Measurements from ENCODE around the gene PGBD4.
"Not testable (repeated sequence)": the region's sequence is repeated elsewhere in the genome, so short reads cannot be mapped to it uniquely, and the experiment has no call there.

The PGBD4 gene

GRCh38 chr15:34114739-34115138, 12.9 kb downstream of the PGBD4 start:
- DNase-seq = no peak

GRCh38 chr15:34116620-34117019, 14.7 kb downstream of the PGBD4 start:
- no peak for DNase-seq

- DNase-seq = no peak
Observed at GRCh38 chr15:34119291-34119690, 17.4 kb downstream of the PGBD4 start.

- DNase-seq = not testable (repeated sequence)
Observed at GRCh38 chr15:34120420-34120819, 18.5 kb downstream of the PGBD4 start.

GRCh38 chr15:34121786-34122185, 19.9 kb downstream of the PGBD4 start:
- not testable (repeated sequence) for DNase-seq

GRCh38 chr15:34122771-34123183, 20.9 kb downstream of the PGBD4 start:
- DNase-seq = no peak

- DNase-seq = no peak
Observed at GRCh38 chr15:34124651-34125050, 22.8 kb downstream of the PGBD4 start.

- DNase-seq = no peak
Observed at GRCh38 chr15:34125945-34126344, 24.1 kb downstream of the PGBD4 start.

GRCh38 chr15:34126522-34126921, 24.6 kb downstream of the PGBD4 start:
- DNase-seq = no peak

- no peak for DNase-seq
Observed at GRCh38 chr15:34128898-34129297, 27.0 kb downstream of the PGBD4 start.

- no peak for DNase-seq
Observed at GRCh38 chr15:34132881-34133280, 31.0 kb downstream of the PGBD4 start.

- no peak for DNase-seq
Observed at GRCh38 chr15:34133511-34133910, 31.6 kb downstream of the PGBD4 start.

GRCh38 chr15:34147371-34148140, 45.7 kb downstream of the PGBD4 start:
- no peak for DNase-seq

GRCh38 chr15:34154725-34155204, 52.9 kb downstream of the PGBD4 start:
- no peak for DNase-seq

GRCh38 chr15:34155859-34156258, 54.0 kb downstream of the PGBD4 start:
- DNase-seq = no peak
